GM18858 (cell line): ENCODE data around the gene PRF1.

Experiments used
- ATAC-seq: cut with Tn5 transposase; IDR thresholded peaks from one replicate; pipeline ENCODE4 v1.9.1; 2021; ENCODE audit not compliant: unreplicated experiment

Gene PRF1

DNA sequence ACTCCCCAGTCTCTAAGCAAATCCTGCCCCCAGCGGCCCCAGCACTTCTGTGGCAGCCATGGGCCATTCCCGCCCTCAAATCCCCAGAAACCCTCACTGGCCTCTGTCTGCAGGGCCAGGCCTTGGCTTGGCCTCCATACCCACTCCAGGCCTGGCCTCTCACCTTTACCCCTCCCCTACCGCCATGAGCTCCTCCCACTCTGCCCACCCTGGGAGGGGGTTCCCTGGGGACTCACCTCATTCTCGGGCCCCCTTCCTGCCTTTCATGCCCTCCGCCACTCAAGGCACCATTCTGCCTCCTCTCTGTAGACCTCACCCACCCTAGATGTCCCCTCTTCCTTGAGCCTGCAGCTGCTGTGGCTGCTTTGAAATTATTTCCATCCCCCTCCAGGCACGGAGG lies 41.0 kb downstream of the PRF1 start:
- no peak for ATAC-seq

DNA sequence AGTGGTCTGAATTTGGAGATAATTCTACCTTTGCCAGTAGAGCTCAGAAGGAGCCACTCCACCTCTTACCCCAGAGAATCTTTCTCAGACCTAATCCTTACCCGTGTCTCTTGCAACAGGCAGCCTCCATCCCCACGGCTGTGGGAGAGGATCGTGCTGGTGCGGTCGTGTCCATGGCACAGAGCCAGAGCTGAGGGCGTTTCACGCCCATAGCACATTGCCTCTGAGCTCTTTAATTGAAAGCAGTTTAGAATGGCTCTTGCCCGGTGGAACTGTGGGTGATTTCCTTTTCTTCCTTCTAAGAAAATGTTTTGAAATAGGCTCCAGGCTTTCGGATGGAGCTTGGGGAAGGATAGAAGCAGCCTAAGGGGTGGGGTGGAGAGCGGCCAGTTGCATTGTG lies 41.5 kb downstream of the PRF1 start:
- no peak for ATAC-seq

DNA sequence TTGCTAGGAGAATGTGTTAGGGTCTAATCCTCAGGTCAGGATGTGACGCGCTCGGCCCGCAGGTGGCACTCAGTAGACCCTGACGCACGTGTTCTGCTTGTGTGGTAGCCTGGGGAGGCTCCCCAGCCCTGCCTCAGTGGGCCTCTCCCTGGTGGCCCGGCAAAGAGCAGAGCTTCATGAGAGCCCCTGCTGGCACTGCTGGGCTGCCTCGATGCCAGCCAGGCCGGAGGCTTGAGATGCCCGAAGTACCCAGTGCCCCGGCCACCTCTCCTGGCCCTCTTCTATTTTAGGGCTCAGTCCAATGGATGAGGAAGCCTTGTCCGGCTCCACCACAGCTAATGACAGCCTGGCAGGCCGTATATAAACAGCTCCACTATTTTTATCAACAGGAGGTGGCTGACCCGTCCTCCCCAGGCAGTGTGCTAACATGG lies 42.0 kb downstream of the PRF1 start:
- ATAC-seq = no peak

DNA sequence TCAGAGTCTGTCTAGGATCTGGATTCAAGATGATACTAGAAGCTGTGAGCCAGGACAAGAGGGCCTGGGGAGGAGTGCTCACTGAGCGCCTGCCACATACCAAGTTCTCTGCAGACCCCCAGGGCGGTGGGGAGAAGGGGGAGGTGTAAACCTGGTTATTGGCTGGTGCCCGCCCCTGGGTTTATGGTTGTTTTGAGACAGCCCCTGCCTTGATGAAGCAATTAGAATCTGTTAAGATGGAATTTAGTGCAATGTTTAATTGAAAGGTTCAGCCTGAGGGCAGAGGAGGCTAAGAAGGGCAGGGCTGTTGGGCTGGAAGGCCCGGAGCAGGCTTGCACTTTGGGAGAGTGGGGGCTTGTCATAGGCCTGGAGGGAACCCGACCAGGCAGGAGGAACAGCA lies 42.7 kb downstream of the PRF1 start:
- ATAC-seq = no peak

DNA sequence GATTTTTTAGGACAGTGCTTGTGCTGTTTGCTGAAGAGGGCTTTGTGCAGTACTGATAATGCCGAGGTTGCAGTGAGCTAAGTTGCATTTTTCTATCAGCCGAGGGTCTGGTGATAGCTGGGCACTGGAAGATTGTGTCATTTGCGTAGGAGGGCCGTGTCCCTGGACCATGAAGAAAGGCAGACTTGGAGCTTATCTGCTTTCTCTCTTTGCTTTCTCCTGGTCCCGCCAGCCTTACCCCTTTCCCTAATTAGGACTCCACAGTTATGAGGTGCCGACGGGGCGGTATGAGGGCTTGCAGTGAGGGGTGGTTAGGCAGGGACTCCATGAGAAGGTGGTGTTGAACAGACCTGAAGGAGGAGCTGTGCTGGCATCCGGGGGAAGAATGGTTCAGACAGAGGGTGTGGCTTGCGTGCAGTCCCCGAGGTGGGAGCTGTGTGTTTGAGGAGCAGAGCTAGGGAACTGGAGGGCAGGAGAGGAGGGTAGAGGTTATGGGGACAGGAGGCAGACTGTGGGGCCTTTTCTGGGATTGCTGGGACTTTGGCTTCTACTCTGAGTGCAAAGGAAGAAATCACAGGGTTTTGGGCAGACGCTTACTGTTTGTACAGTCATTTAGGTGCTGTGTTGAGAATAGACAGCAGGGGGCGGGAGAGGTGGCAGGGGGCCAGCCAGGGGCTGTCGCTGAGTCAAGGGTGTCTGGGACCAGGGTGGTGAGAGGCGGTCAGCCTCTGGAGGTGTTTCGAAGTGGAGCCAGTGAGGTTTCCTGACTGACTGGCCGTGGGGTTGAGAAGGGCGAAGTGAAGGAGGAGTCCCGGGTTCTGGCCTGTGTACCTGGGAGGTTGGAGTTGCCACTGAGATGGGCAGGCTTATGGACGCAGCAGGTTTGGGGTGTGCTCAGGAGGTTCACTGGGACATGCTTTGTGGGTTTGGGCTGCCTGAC lies 43.4 kb downstream of the PRF1 start:
- ATAC-seq = no peak

DNA sequence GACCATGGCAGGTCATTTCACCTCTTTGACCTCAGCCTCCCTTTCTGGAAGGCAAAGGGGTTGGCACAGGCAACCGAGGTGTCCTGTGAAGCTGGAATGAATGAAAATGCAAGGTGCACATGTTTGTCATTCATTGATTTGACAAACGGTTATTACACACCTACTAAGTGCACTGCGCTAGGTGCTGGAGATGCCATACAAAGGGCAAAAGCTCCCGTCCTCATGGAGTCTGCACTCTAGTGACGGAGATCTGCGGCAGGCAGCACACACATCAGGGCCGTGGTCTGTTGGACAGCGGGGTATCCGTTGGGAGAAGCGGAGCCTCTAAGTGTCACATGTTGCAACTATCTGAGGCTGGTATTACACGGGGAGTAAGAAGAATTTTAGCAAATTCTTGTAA lies 44.2 kb downstream of the PRF1 start:
- no peak for ATAC-seq

DNA sequence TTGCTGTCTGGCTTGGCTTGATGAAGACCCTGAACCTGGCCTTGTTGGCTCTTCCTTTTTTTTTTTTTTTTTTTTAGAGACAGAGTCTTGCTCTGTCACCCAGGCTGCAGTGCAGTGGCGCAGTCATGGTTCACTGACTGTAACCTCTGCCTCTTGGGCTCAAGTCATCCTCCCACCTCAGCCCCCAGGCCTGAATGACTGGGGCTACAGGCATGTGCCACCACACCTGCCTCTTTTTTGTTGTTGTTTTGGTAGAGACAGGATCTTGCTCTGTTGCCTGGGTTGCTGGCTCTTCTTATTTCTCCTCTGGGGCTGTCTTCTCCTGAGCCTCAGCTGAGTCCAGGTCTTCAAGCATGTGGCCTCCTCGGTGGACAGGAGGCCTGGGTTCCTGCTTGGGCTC lies 44.7 kb downstream of the PRF1 start:
- no peak for ATAC-seq

DNA sequence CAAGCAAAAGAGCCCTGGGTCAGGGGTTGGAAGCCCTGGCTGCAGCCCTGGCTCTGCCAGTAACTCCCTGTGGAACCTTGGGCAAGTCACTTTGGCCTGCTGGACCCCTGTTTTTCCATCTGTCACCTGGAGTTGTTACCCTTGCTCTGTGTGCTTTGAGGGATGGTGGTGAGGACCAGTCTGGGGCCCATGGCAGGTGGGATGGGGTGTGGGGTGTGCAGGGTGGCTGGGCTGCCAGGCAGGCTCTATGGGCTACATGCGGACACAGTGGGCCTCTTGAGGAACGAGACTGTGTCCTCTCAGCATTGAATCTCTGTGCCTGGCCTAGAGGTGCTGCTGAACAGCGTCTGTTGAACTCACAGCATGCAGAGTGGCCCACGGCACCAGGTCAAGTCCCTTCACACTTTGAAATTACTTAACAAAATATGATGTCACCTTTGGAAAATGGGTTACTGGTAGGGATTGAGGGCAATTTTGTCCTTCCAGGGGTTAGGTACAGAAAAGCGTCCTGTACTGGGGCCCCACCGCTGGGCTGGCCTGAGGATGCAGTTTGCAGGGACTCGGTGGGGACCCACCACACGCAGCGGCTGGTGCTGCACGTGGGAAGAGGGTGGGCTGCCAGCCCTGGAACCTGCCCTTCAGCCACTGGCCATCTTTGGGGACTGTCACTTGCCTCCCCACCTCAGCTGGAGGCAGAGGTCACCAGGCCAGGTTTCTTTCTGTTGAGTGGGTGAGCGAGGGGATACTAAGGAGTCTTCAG lies 45.3 kb downstream of the PRF1 start:
- no peak for ATAC-seq

DNA sequence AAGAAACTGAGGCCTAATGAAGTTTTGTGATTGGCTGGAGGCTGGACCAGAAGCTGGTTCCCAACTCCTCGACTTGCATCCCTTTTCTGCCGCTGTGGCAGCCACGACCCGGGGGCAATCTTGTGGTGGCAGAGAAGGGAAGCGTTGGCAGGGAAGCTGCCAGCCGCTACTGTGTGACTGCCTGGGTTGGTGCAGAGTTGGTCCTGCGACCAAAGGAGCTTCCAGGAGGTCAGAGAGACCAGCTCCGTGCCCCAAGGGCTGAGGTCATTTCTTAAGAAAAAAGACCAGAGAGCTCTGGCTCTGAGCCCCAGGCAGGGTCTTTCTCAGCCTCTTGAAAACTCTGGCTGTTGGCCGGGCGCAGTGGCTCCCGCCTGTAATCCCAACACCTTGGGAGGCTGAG lies 47.2 kb downstream of the PRF1 start:
- ATAC-seq = no peak

DNA sequence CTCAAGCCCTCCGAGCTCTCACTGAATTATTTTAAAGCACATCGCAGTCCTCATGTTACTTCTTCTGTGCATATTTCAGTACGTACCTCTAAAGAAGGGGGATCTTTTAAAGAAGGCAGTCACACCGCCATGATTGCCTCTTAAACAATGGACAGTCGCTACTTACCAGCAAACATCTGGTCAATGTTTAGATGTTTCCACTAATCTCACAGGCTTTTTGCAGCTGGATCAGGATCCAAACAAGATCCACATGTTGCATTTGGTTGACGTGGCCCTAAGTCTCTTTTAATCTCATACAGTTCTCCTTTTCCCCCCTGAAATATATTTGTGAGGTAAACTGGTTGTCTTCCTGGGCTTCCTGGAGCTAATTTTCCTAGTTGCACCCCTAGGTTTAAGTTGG lies 50.0 kb downstream of the PRF1 start:
- ATAC-seq = no peak

DNA sequence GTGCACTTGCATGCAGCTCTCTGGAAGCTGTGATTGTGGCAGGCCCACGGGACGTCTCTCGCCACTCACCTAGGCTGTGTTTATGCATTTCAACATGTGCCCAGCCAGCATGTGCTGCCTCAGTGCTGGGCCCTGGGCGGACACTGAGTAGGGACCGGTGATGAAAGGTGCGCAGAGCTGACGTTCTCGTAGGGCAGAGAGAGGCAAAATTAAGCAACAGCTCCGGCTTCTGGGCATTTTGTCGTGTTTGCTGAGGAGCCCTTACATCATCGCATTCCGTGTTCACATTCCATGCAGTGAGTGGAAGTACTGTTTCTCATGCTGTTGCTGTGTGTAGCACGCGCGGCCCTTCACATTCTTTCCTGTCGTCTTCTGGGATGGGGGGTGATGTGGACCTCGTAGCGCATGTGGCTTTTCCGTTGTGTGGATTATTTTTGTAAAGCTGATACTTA lies 50.5 kb downstream of the PRF1 start:
- no peak for ATAC-seq

DNA sequence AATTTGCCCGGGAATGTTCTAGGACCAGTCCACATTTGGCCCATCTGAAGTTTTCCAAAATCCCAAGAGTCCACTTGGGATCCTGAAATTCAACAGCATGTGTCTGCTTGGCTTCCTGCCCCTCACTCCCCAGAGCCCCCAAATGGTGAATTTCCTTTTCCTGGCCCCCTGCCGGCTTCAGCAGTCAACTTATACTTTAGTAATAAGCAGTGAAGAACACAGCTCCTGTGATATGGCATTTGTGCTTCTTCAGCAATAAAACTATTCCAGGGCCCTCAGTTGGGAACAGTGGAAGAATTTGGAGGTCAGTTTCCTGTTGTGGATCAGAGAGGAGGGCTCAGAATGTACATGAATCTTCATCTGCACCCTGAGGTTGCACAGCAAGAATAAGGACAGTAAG lies 51.1 kb downstream of the PRF1 start:
- no peak for ATAC-seq

DNA sequence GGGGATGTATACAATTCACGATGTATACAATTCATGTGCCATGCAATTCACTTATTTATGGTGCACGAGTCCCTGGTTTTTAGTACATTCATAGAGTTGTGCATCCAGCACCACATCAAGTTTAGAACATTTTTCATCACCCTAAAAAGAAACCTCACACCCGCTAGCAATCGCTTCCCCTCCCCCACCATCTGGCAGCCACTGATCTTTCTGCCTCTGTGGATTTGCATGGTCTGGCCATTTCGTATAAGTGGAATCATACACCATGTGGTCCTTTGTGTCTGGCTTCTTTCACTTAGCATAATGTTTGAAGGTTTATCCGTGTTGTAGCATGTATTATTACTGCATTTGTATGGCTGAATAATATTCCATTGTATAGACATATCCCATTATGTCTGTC lies 52.1 kb downstream of the PRF1 start:
- ATAC-seq = no peak

DNA sequence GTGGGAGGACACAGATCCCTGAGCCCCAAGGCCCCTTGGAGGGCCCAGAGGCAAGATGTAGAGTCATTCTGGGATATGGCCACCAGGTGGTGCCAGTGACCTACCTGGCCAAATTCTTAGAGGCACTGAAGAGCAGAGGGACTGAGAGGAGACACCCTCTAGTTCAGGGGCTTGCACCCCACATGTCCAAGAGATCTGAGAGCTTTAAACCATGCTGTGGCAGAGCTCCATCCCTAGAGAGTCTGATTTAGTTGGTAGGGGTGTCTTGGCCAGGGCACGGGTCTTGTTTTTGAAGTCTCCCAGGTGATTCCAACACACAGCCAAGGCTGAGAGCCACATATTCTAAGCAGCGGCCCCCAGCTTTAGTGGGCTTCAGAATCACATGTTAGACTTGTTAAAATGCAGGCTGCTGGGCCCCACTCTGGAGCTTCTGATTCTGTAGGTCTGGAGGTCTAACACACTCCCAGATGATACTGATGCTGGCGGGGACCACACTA lies 52.5 kb downstream of the PRF1 start:
- ATAC-seq = no peak

DNA sequence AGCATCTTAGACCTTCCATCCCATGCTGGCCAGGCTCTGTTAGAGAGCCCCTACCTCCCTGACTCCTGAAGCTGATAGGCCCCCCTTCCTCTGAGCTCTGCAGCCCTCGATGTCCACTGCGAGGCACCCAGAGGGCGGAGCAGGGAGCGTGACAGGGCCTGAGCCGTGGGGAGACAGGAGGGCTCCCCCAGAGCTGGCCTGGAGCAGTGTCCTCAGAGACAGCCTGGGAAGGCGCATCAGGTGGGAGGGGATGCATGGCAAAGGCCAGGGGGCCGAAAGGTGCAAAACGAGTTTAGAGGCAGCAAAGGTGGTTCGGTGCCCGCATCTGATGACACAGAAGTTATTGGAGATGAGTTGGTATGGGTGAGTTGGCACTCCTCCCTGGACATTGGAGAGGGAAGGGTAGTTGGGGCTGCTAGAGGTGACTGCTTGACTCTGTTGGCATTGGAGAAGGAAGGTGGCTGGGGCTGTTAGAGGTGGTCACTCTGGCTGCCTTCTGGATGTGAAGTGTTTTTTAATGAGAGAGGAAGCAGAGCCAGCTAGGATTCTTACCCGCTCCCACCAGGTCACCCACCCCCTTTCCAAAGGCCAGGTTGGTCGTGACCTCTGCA lies 53.1 kb downstream of the PRF1 start:
- ATAC-seq = no peak
